Tibial nerve (tissue), 4 donors: ENCODE data around the gene TMEM94.

Source experiments
- CTCF ChIP-seq, 5 experiments: fragments of 200-600 bp in 3 of 5; fragments of 450-650 bp in 2 of 5; sonication (generic) in 3 of 5; IDR thresholded peaks; one replicate each; pipeline ENCODE4 v1.5.1; 2016 to 2019; ENCODE audit warnings: antibody characterized with exemption in 5 of 5, mild to moderate bottlenecking in 3 of 5, moderate library complexity in 2 of 5
- EP300 ChIP-seq, 2 donors: sonication (generic); formaldehyde crosslinking; IDR thresholded peaks; one replicate each; pipeline ENCODE4 v1.6.1; 2017; ENCODE audit warnings: antibody characterized with exemption in 2 of 2, mild to moderate bottlenecking in 1 of 2

- no peak for TF ChIP-seq CTCF (IDR thresholded peaks at IDR 0.05)
- TF ChIP-seq EP300 (IDR thresholded peaks at IDR 0.05), result no peak
Measured at GRCh38 chr17:75506134-75506533, 49.7 kb downstream of the TMEM94 start.
